ENCODE measurements around the gene CLDN3. TPM values are rescaled to one million over a fixed set of nuclear protein-coding genes. Genes with fewer than 3 reads are reported as not detected.

Gene CLDN3
- total RNA-seq, 2 donors from 2014 or later, result not detected

DNA sequence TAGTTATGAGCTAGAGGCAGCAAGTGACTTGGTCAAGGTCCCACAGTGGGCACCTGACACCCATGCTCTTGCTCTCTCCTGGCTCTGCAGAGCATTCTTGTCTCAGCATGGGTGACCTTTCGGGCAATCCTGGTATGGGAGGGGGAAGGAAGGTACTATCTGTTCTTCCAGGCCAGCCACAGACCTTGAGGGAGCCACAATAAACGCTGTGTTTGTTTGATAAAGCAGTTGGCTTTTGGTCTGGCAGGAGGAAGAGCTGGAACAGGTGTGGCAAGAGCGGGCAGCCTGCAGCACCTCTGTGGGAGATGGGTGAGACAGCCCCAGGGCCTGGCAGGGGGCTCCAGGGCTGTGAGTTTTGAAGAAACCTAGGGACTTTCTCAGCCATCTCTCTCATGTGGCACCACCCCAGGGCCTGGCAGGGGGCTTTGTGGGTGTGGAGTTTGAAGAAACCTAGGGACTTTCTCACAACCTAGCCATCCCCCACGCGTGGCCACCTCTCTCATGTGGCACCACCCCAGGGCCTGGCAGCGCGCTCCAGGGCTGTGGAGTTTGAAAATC lies 11.4 kb downstream of the CLDN3 start:
- H3K36me3 Mint-ChIP-seq (ENCODE audit: low read depth), result no peaks in the 10 kb centered on the region
- H3K27me3 Mint-ChIP-seq, result no peaks in the 10 kb centered on the region
- H3K4me1 Mint-ChIP-seq, result no peaks in the 10 kb centered on the region
- H3K9me3 Mint-ChIP-seq, result no peaks in the 10 kb centered on the region
- ATAC-seq (replicated peaks), result no peak
- H3K4me3 Mint-ChIP-seq, result no peak overlapping the region
- H3K27ac Mint-ChIP-seq, result no peak overlapping the region

DNA sequence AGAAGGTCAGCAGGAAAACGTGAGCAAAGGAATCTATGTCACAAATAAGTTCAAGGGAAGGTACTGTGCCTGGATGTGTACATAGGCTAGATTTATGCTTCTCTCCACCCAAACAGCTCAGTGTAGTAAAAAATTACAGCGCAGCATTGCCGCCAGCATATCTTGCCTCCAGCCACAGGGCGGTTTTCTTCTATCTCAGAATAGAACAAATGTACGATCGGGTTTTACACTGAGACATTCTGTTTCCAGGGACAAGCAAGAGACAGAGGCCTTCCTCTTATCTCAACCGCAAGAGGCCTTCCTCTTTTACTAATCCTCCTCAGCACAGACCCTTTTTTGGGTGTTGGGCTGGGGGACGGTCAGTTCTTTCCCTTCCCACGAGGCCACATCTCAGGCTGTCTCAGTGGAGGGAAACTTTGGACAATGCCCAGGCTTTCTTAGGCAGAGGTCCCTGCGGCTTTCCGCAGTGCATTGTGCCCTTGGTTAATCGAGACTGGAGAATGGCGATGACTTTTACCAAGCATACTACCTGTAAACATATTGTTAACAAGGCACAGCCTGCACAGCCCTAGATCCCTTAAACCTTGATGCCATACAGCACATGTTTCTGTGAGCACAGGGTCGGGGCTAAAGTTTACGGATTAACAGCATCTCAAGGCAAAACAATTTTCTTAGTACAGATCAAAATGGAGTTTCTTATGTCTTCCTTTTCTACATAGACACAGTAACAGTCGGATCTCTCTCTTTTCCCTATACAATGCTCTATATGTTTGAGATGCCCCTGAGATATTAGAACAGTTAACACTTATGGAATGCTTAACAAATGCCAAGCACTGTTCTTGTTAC lies 19.9 kb downstream of the CLDN3 start:
- Mint-ChIP-seq H3K27me3 (peaks cover 9% of the 10 kb centered on the region), H3K9me3 (no peaks in the 10 kb centered on the region), H3K4me3 (no peak overlapping the region), H3K4me1 (no peaks in the 10 kb centered on the region), H3K27ac (no peak overlapping the region), H3K36me3 (ENCODE audit: low read depth) (no peaks in the 10 kb centered on the region)
- ATAC-seq (replicated peaks), result no peak

DNA sequence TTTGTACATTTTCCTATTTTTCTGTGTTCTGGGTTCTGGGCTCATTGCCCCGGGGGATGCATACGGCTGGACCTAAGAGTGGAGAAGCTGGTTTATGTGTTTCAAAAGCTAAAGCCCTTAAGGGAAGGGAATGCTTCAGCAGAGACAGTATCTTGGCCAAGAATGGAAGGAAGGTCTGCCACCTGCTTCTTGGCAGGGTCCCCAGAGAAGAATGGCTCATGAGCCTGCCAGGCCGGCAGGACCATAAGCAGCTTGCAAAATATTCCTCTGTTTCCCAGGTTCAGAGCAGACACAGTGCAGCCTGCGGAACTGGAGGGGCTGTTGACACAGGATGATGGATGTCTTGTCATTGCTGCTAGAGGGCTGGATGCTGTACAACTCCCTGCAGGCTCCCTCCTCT lies 23.7 kb downstream of the CLDN3 start:
- Mint-ChIP-seq H3K9me3 (no peaks in the 10 kb centered on the region), H3K4me1 (no peaks in the 10 kb centered on the region), H3K27ac (no peak overlapping the region), H3K4me3 (no peak overlapping the region), H3K36me3 (ENCODE audit: low read depth) (no peaks in the 10 kb centered on the region), H3K27me3 (peaks cover 9% of the 10 kb centered on the region)
- no peak for ATAC-seq (replicated peaks)

DNA sequence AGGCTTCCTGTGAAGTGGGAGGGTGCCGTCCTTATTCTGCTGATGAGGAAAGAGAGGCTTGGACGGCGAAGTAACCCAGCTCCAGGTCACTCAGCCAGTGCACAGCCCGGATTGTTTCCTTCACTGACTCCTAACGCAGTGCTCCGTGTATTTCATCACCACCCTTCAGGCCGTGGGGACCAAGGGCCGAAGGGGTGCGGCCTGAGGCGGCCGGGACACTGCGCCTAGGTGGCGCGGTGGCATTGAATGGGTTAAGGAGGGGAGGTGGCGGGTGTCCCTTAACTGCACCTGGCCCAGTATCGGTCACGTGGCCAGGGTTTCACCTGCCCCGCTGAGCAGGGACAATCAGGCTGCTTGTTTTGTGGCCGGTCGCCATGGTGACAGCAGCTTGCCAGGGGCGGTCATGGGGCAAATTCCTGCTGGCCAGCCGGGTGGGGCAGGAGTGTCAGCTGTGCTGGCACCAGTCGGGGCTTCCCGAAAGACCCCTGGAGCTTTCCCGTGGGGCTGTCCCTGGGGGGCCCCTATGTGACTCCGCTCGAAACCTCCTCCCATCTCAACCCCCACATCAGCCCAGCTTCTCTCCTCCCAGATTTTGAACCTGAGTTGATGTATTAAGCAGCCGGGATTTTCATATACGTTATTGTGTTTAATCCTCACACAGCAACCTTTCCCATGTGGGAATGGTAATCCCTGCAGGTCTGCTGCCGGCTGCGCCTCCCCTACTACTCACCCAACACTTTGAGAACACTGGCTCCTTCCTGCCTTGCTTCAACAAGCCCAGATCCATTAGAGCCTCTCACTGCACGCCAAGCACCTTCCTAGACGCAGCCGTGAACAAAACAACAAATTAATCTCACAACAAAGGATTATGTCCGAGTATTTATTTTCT lies 27.1 kb downstream of the CLDN3 start:
- ATAC-seq (replicated peaks), result no peak

DNA sequence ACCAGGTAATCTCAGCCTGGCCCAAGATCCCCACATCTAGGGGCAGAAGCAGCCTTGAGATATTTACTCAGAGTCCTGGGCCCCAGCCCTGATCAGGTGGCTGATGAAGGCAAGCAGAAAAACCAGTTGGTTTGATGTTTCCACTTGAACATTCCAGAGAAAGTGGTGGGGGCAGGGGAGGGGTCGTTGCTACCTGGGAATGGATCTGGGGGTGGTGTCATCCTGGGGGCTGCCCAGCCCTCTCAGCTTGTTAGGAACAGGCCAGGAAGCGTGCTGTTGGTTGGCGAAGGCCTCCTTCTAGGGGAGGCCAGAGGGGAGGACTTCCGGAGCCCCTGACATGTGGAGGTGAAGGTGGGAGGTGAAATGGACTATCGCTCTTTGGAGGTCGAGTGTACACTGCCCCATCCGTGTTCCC lies 27.7 kb downstream of the CLDN3 start:
- H3K9me3 Mint-ChIP-seq, result no peaks in the 10 kb centered on the region
- no peak overlapping the region for H3K27ac Mint-ChIP-seq
- H3K36me3 Mint-ChIP-seq (ENCODE audit: low read depth), result no peaks in the 10 kb centered on the region
- ATAC-seq (replicated peaks), result no peak
- no peaks in the 10 kb centered on the region for H3K27me3 Mint-ChIP-seq
- H3K4me3 Mint-ChIP-seq, result no peak overlapping the region
- H3K4me1 Mint-ChIP-seq, result no peaks in the 10 kb centered on the region

More for the DNA sequence above, 27.1 kb downstream of the CLDN3 start:
- H3K27ac Mint-ChIP-seq, result no peak overlapping the region
- H3K4me1 Mint-ChIP-seq, result no peaks in the 10 kb centered on the region
- no peaks in the 10 kb centered on the region for H3K9me3 Mint-ChIP-seq
- H3K36me3 Mint-ChIP-seq (ENCODE audit: low read depth), result no peaks in the 10 kb centered on the region
- H3K4me3 Mint-ChIP-seq, result no peak overlapping the region
- no peaks in the 10 kb centered on the region for H3K27me3 Mint-ChIP-seq

DNA sequence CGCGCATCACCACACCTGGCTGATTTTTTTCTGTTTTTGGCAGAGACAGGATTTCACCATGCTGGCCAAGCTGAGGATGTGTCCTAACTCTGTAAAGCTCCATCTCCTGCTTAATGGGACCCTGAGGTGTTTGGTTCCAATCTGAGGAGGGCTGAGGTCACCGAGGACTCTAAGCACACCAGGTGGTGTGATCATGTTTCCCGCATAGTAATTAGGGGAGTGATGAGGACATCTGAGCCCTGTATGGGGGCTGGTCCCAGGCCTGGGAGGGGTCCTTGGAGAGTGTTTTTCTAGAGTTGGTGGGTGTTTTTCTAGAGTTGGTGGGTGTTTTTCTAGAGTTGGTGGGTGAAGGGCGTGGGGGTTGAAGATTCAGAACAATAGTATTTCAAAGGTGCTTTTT lies 28.5 kb downstream of the CLDN3 start:
- Mint-ChIP-seq H3K27me3 (no peaks in the 10 kb centered on the region), H3K4me1 (no peaks in the 10 kb centered on the region), H3K27ac (no peak overlapping the region), H3K9me3 (no peaks in the 10 kb centered on the region), H3K4me3 (no peak overlapping the region), H3K36me3 (ENCODE audit: low read depth) (peaks cover 4% of the 10 kb centered on the region)
- no peak for ATAC-seq (replicated peaks)

DNA sequence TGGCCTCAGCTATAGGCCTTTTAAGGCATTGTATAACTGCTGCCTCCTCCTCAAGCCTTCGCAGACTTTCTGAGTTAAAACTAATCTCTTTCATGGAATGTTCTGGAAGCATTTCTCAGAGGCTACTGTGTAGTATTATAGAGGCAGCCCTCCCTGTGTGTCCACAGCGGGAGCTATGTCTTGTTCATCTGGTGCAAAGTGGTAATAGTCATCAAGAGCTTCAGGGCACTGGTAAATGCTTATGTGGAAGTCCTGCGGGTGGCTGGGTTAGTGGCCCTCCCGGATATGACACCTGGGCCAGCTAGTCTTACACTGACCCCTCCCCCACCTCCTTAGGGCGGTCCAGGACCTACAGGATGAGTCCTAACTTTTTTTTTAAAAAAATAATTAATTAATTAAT lies 29.3 kb downstream of the CLDN3 start:
- H3K4me3 Mint-ChIP-seq, result no peak overlapping the region
- H3K36me3 Mint-ChIP-seq (ENCODE audit: low read depth), result peaks cover 9% of the 10 kb centered on the region
- H3K9me3 Mint-ChIP-seq, result no peaks in the 10 kb centered on the region
- no peak overlapping the region for H3K27ac Mint-ChIP-seq
- no peaks in the 10 kb centered on the region for H3K4me1 Mint-ChIP-seq
- H3K27me3 Mint-ChIP-seq, result no peaks in the 10 kb centered on the region
- no peak for ATAC-seq (replicated peaks)

DNA sequence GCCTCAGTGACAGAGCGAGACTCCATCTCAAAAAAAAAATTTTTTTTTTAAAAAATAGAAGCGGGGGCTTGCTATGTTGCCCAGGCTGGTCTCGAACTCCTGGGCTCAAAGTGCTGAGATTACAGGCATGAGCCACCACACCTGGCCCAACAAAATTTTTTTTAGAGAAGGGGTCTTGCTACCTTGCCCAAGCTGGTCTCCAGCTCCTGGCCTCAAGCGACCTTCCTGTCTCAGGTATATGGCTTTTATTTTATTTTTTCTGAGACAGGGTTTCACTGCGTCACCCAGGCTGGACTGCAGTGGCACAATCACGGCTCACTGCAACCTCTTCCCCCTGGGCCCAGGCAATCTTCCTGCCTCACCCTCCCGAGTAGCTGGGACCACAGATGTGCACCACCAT lies 29.9 kb downstream of the CLDN3 start:
- H3K4me3 Mint-ChIP-seq, result no peak overlapping the region
- H3K27ac Mint-ChIP-seq, result no peak overlapping the region
- H3K36me3 Mint-ChIP-seq (ENCODE audit: low read depth), result peaks cover 9% of the 10 kb centered on the region
- H3K9me3 Mint-ChIP-seq, result no peaks in the 10 kb centered on the region
- no peaks in the 10 kb centered on the region for H3K4me1 Mint-ChIP-seq
- no peak for ATAC-seq (replicated peaks)
- no peaks in the 10 kb centered on the region for H3K27me3 Mint-ChIP-seq

DNA sequence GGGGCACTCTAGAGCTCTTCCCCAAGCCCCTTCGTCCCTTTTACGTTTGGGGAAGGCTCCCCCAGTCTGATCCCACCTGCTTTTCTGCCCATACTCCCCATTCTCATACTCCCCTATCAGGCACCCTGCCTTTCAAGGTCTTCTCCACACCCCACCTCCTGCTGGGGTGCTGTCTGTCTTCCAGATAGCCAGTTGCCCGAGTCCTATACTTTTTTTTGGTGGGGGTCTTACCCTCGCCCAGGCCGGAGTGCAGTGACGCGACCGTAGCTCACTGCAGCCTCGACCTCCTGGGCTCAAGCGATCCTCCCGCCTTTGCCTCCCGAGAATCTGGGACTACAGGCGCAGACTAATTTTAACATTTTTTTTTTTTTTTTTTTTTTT lies 30.7 kb downstream of the CLDN3 start:
- Mint-ChIP-seq H3K4me1 (peaks cover 5% of the 10 kb centered on the region), H3K9me3 (no peaks in the 10 kb centered on the region), H3K36me3 (ENCODE audit: low read depth) (peaks cover 9% of the 10 kb centered on the region), H3K4me3 (peak overlapping the region; percentile 84), H3K27me3 (no peaks in the 10 kb centered on the region), H3K27ac (peak overlapping the region; percentile 73)
- no peak for ATAC-seq (replicated peaks)

DNA sequence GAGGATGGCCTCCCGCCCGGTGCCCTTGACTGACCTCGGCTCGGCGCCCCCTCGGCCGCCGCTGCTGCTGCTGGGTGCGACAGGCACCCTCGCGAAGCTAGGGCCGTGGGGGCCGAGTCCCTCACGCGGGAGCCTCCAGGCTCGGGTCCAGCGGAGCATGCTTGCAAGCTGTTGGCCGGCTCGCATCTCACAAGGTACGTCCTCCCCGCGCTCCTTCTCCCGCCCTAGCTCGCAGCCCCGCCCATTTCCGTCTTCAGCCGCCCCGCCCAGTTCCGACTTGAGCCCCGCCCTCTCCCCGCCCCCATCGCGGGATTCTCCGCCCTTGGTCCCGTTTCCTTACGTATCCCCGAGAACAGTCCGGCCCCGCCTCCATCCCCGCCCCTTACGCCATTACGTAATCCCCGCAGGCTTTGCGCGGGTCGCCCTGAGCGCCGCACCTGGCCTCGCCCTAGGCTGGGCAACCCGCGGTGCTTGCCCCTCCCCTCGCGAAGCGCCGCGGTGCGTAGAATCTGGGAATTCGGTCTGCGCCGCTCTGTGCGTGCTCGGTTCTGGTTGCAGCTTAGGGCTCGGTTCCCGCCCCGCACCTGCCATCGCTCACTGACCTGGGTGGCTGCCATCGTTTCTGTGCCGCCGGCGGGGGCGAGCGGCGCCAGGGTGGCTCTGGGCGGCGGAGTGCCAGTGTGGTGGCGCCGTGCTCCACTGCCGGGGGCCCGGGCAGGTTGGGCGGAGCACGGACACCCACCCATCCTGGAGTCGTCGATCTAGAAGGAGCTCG lies 31.3 kb downstream of the CLDN3 start, which contains the start of gene ABHD11:
ABHD11 (minus strand) TSS at position 191 of the 775 bp plus-strand sequence; CDS start at position 159, 32 bp downstream.
- H3K27me3 Mint-ChIP-seq, result no peaks in the 10 kb centered on the region
- H3K27ac Mint-ChIP-seq, result peak within 1 kb of the TSS; percentile 81
- ATAC-seq (replicated peaks), result peak; percentile 94
- no peaks in the 10 kb centered on the region for H3K9me3 Mint-ChIP-seq
- peaks cover 5% of the 10 kb centered on the region for H3K4me1 Mint-ChIP-seq
- H3K36me3 Mint-ChIP-seq (ENCODE audit: low read depth), result peaks cover 9% of the 10 kb centered on the region
- H3K4me3 Mint-ChIP-seq, result peak within 1 kb of the TSS; percentile 84

DNA sequence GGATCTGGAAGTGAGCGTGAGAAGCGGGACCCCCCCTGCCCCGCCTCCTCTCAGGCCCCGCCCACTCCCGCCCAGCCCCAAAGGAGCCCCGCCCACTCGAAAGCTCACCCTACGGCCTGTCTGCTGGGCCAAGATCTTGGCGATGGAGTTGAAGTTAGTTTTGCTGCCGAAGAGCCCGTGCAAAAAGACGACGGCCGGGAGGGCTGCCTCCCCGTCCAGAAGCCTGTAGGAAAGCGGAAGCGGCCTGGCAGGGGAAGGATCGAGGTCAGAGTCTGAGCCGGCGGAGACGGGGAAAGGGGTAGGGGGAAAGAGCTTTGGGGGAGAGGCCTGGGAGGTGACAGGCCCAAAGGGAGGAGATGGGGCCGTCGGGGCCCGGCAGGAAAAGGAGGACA lies 31.9 kb downstream of the CLDN3 start:
- Mint-ChIP-seq H3K4me3 (peak overlapping the region; percentile 84), H3K4me1 (peaks cover 5% of the 10 kb centered on the region), H3K27ac (peak overlapping the region; percentile 81), H3K36me3 (ENCODE audit: low read depth) (peaks cover 9% of the 10 kb centered on the region), H3K27me3 (no peaks in the 10 kb centered on the region), H3K9me3 (no peaks in the 10 kb centered on the region)
- peak; percentile 10 for ATAC-seq (replicated peaks)

DNA sequence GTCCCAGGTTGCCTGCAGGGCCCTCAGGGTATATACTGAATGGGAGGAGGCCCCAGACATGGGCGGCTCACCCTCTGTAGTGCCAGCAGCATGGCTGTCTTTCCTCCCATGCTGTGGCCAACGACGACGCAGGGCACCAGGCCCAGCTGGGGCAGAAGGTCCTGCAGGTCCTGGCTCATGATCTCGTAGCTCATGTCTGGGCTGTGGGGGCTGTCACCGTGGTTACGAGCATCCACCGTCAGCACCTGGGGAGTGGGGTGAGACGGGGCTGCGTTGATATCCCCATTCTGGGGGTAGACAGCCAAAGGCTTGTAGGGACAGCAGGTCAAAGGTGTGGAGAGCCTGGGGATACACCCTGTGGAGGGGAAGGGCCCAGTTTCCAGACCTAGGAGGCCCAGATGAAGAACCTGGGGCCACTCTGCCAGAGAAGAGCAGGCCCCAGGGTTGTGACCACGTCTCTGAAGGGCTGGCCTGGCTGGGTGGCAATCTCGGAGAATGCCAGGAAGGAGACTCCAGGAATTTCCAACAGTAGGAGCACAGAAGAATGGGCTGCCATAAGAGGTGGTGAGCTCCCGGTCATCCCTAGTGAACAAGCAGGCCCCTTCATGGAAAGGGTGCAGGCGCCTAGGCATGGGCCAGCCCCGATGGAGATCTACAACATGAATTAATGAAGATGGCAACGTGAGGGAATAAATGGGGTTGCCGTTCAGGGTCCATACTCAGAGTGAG lies 32.4 kb downstream of the CLDN3 start:
- H3K4me1 Mint-ChIP-seq, result peaks cover 5% of the 10 kb centered on the region
- H3K4me3 Mint-ChIP-seq, result peak overlapping the region; percentile 84
- peak overlapping the region; percentile 81 for H3K27ac Mint-ChIP-seq
- no peaks in the 10 kb centered on the region for H3K9me3 Mint-ChIP-seq
- no peaks in the 10 kb centered on the region for H3K27me3 Mint-ChIP-seq
- H3K36me3 Mint-ChIP-seq (ENCODE audit: low read depth), result peaks cover 9% of the 10 kb centered on the region
- ATAC-seq (replicated peaks), result no peak

DNA sequence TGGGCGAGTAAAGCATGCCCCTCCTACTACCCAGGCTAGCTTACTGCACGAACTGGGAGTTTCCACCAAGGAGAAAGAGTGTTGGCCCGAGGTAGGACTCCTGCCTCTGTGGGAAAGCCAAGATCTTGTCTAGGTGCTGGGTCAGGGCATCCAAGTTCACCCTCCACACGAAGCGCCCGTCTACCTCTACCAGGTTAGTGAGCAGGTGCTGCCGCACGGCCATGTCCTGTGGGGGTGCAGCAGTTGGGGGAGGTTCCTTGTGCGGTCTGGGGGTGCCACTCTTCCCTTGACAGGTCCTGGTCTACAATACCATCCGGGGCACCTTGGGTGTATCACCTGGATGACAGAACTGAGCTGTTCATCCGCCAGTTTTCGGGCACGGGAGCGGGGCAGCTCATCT lies 33.2 kb downstream of the CLDN3 start:
- Mint-ChIP-seq H3K4me3 (peak overlapping the region; percentile 84), H3K27ac (no peak overlapping the region), H3K36me3 (ENCODE audit: low read depth) (peaks cover 9% of the 10 kb centered on the region), H3K27me3 (no peaks in the 10 kb centered on the region), H3K9me3 (no peaks in the 10 kb centered on the region), H3K4me1 (peaks cover 5% of the 10 kb centered on the region)
- no peak for ATAC-seq (replicated peaks)

All from activated T-helper 17 cell treated with anti-CD3 and anti-CD28 coated beads, Interleukin-2, amount 50 U/mL, for 72 hours (primary cell).